ENCODE data around the gene IGSF23.

- TF ChIP-seq CTCF (conservative IDR thresholded peaks at IDR 0.05; ENCODE audit: low read depth, low read length) (no peak), EZH2 (IDR thresholded peaks at IDR 0.05; ENCODE audit: borderline replicate concordance, low read depth, low read length, poor library complexity, severe bottlenecking) (no peak)
Measured at GRCh38 chr19:44675521-44675920, 62.2 kb downstream of the IGSF23 start.
